HEK293 (cell line): ENCODE results near the gene FAM20B.

Experiments used
- CTCF ChIA-PET: fragments of 350-600 bp; formaldehyde crosslinking; extraction: SDS; loops from one replicate; lab custom pipeline; 2021; ENCODE audit warnings: antibody characterized with exemption; lab: Yijun Ruan, JAX
- POLR2A ChIA-PET: fragments of 300-600 bp; formaldehyde crosslinking; extraction: SDS; loops from one replicate; lab custom pipeline; 2020; ENCODE audit warnings: antibody characterized with exemption, inconsistent platforms; lab: Yijun Ruan, JAX
- H3K27ac ChIP-seq: fragments of 200-500 bp; sonication (Bioruptor generic); 2 replicates; pipeline ENCODE4 v1.5.1; 2014; ENCODE audit warnings: low read depth, low read length, control low read depth, inconsistent platforms; ENCODE audit errors: extremely low read depth
- H3K36me3 ChIP-seq, 2 experiments: fragments of 200-500 bp in 1 of 2; sonication (Bioruptor generic) in 1 of 2; 1 replicate in 1 of 2; 2 replicates in 1 of 2; pipeline ENCODE4 v1.5.1; 2014 to 2017; ENCODE audit warnings: inconsistent platforms in 2 of 2, low read length in 2 of 2; ENCODE audit not compliant: control insufficient read depth in 2 of 2, insufficient read depth in 1 of 2
- H3K4me1 ChIP-seq: fragments of 200-500 bp; sonication (Bioruptor generic); 2 replicates; pipeline ENCODE4 v1.5.1; 2014; ENCODE audit warnings: mild to moderate bottlenecking, low read length, inconsistent platforms; ENCODE audit not compliant: control insufficient read depth, insufficient read depth
- H3K4me3 ChIP-seq: 2 replicates; pipeline ENCODE4 v1.5.1; 2011; ENCODE audit warnings: low read depth, mild to moderate bottlenecking, control low read depth, low read length, moderate library complexity
- H3K9me3 ChIP-seq: fragments of 200-500 bp; sonication (Bioruptor generic); 2 replicates; pipeline ENCODE4 v1.5.1; 2014; ENCODE audit warnings: low read depth, low read length, inconsistent platforms; ENCODE audit not compliant: control insufficient read depth, insufficient read depth
- KLF16 ChIP-seq: fragments of 450-650 bp; formaldehyde crosslinking; IDR thresholded peaks from 2 replicates; pipeline ENCODE4 v1.5.1; 2017; ENCODE audit warnings: missing biosample characterization, missing genetic modification characterization
- KLF8 ChIP-seq: fragments of 450-650 bp; formaldehyde crosslinking; IDR thresholded peaks from 2 replicates; pipeline ENCODE4 v1.5.1; 2016; ENCODE audit warnings: missing biosample characterization, missing genetic modification characterization
- REPIN1 ChIP-seq: fragments of 450-650 bp; formaldehyde crosslinking; IDR thresholded peaks from 2 replicates; pipeline ENCODE4 v1.5.1; 2017; ENCODE audit warnings: missing biosample characterization, missing genetic modification characterization, low read depth
- SP3 ChIP-seq: fragments of 450-650 bp; formaldehyde crosslinking; IDR thresholded peaks from 2 replicates; pipeline ENCODE4 v1.5.1; 2016; ENCODE audit warnings: missing biosample characterization, missing genetic modification characterization
- TCF7L2 ChIP-seq: IDR thresholded peaks from 2 replicates; pipeline ENCODE4 v1.6.1; 2011; ENCODE audit warnings: low read depth, mild to moderate bottlenecking, inconsistent platforms, low read length, moderate library complexity, borderline replicate concordance
- ZBTB17 ChIP-seq: fragments of 450-650 bp; formaldehyde crosslinking; IDR thresholded peaks from 2 replicates; pipeline ENCODE4 v1.5.1; 2016; ENCODE audit warnings: missing biosample characterization, missing genetic modification characterization
- ZNF132 ChIP-seq: fragments of 450-650 bp; formaldehyde crosslinking; IDR thresholded peaks from 2 replicates; pipeline ENCODE4 v1.5.1; 2017; ENCODE audit warnings: missing biosample characterization, missing genetic modification characterization, borderline replicate concordance
- ZNF202 ChIP-seq: fragments of 450-650 bp; formaldehyde crosslinking; IDR thresholded peaks from 2 replicates; pipeline ENCODE4 v1.5.1; 2016; ENCODE audit warnings: missing biosample characterization, missing genetic modification characterization, borderline replicate concordance
- ZNF211 ChIP-seq: fragments of 450-650 bp; formaldehyde crosslinking; IDR thresholded peaks from 2 replicates; pipeline ENCODE4 v1.5.1; 2016; ENCODE audit warnings: low read depth, missing biosample characterization, missing genetic modification characterization
- ZNF324 ChIP-seq: fragments of 450-650 bp; formaldehyde crosslinking; IDR thresholded peaks from 2 replicates; pipeline ENCODE4 v1.5.1; 2016; ENCODE audit warnings: missing biosample characterization, missing genetic modification characterization
- ZNF354C ChIP-seq: fragments of 450-650 bp; formaldehyde crosslinking; IDR thresholded peaks from 2 replicates; pipeline ENCODE4 v1.5.1; 2016; ENCODE audit warnings: missing biosample characterization, missing genetic modification characterization, low read depth, borderline replicate concordance
- ZNF596 ChIP-seq: fragments of 450-650 bp; IDR thresholded peaks from 2 replicates; pipeline ENCODE4 v1.5.0; 2018; ENCODE audit warnings: missing biosample characterization, mild to moderate bottlenecking, missing genetic modification characterization, moderate library complexity
- ZNF76 ChIP-seq: fragments of 450-650 bp; formaldehyde crosslinking; IDR thresholded peaks from 2 replicates; pipeline ENCODE4; 2016; ENCODE audit warnings: low read depth, missing biosample characterization, missing genetic modification characterization, borderline replicate concordance
- ZNF785 ChIP-seq: fragments of 450-650 bp; formaldehyde crosslinking; IDR thresholded peaks from 2 replicates; pipeline ENCODE4 v1.5.1; 2016; ENCODE audit warnings: missing biosample characterization, missing genetic modification characterization
- TF ChIP-seq, protein P1 (sequence below): fragments of 450-650 bp; formaldehyde crosslinking; IDR thresholded peaks from 2 replicates; pipeline ENCODE4 v1.5.1; 2017; ENCODE audit warnings: missing biosample characterization, missing genetic modification characterization
- TF ChIP-seq, protein P2 (sequence below): fragments of 450-650 bp; formaldehyde crosslinking; IDR thresholded peaks from 2 replicates; pipeline ENCODE4 v1.5.1; 2016; ENCODE audit warnings: missing biosample characterization, missing genetic modification characterization, borderline replicate concordance
- TF ChIP-seq, protein P3 (sequence below): fragments of 450-650 bp; formaldehyde crosslinking; IDR thresholded peaks from 2 replicates; pipeline ENCODE4 v1.5.1; 2016; ENCODE audit warnings: missing biosample characterization, missing genetic modification characterization
- TF ChIP-seq, protein P4 (sequence below): fragments of 450-650 bp; formaldehyde crosslinking; IDR thresholded peaks from 2 replicates; pipeline ENCODE4 v1.5.1; 2016; ENCODE audit warnings: missing biosample characterization, missing genetic modification characterization

The FAM20B gene

DNA sequence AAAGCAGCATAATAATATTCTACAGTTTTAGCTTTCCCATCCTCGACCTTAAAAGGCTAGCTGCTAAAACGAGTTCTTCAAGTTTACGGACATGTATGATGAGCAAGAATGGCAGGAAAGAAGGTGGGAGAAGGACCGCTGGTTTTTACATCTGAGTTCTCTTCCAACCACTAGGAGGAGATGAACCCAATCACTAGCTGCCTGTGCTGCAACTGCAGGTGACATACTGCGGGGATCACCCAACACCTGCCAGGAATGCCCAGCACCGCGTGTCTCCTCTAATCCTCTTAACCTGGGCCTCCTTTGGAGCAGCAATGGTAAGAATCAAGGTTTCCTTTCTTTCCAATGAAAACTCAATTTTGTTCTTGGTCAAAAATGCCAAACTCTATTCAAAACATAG is 79.7 kb downstream of the FAM20B start:
- Histone ChIP-seq H3K36me3 (peaks cover 0 to 45% of the 10 kb centered on the region in 2 experiments; a peak in 2 of 3 replicates), H3K4me1 (no peaks in the 10 kb centered on the region), H3K4me3 (no peak overlapping the region), H3K27ac (no peak overlapping the region), H3K9me3 (no peaks in the 10 kb centered on the region)
- ChIA-PET POLR2A (no interaction called here), CTCF (interaction anchor here (0.6 to 1.9 kb wide), 5 partner anchors 15 to 466 kb away, joined by 3 to 5 read pairs (median 4); no protein-coding TSS in a partner anchor)
- TF ChIP-seq ZBTB17 (no peak), ZNF132 (no peak), KLF8 (no peak), KLF16 (tag by site-specific recombination) (no peak), ZNF785 (tag by site-specific recombination) (no peak), ZNF354C (no peak), ZNF324 (tag by site-specific recombination) (no peak), TCF7L2 (no peak), REPIN1 (tag by site-specific recombination) (no peak), ZNF202 (tag by site-specific recombination) (no peak), SP3 (tag by site-specific recombination) (no peak), ZNF211 (tag by site-specific recombination) (no peak), ZNF76 (tag by site-specific recombination) (no peak), ZNF596 (no peak)
- TF ChIP-seq, protein P1, sequence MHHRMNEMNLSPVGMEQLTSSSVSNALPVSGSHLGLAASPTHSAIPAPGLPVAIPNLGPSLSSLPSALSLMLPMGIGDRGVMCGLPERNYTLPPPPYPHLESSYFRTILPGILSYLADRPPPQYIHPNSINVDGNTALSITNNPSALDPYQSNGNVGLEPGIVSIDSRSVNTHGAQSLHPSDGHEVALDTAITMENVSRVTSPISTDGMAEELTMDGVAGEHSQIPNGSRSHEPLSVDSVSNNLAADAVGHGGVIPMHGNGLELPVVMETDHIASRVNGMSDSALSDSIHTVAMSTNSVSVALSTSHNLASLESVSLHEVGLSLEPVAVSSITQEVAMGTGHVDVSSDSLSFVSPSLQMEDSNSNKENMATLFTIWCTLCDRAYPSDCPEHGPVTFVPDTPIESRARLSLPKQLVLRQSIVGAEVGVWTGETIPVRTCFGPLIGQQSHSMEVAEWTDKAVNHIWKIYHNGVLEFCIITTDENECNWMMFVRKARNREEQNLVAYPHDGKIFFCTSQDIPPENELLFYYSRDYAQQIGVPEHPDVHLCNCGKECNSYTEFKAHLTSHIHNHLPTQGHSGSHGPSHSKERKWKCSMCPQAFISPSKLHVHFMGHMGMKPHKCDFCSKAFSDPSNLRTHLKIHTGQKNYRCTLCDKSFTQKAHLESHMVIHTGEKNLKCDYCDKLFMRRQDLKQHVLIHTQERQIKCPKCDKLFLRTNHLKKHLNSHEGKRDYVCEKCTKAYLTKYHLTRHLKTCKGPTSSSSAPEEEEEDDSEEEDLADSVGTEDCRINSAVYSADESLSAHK (tag by site-specific recombination), result no peak
- TF ChIP-seq, protein P2, sequence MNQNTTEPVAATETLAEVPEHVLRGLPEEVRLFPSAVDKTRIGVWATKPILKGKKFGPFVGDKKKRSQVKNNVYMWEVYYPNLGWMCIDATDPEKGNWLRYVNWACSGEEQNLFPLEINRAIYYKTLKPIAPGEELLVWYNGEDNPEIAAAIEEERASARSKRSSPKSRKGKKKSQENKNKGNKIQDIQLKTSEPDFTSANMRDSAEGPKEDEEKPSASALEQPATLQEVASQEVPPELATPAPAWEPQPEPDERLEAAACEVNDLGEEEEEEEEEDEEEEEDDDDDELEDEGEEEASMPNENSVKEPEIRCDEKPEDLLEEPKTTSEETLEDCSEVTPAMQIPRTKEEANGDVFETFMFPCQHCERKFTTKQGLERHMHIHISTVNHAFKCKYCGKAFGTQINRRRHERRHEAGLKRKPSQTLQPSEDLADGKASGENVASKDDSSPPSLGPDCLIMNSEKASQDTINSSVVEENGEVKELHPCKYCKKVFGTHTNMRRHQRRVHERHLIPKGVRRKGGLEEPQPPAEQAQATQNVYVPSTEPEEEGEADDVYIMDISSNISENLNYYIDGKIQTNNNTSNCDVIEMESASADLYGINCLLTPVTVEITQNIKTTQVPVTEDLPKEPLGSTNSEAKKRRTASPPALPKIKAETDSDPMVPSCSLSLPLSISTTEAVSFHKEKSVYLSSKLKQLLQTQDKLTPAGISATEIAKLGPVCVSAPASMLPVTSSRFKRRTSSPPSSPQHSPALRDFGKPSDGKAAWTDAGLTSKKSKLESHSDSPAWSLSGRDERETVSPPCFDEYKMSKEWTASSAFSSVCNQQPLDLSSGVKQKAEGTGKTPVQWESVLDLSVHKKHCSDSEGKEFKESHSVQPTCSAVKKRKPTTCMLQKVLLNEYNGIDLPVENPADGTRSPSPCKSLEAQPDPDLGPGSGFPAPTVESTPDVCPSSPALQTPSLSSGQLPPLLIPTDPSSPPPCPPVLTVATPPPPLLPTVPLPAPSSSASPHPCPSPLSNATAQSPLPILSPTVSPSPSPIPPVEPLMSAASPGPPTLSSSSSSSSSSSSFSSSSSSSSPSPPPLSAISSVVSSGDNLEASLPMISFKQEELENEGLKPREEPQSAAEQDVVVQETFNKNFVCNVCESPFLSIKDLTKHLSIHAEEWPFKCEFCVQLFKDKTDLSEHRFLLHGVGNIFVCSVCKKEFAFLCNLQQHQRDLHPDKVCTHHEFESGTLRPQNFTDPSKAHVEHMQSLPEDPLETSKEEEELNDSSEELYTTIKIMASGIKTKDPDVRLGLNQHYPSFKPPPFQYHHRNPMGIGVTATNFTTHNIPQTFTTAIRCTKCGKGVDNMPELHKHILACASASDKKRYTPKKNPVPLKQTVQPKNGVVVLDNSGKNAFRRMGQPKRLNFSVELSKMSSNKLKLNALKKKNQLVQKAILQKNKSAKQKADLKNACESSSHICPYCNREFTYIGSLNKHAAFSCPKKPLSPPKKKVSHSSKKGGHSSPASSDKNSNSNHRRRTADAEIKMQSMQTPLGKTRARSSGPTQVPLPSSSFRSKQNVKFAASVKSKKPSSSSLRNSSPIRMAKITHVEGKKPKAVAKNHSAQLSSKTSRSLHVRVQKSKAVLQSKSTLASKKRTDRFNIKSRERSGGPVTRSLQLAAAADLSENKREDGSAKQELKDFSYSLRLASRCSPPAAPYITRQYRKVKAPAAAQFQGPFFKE (tag by site-specific recombination), result no peak
- TF ChIP-seq, protein P3, sequence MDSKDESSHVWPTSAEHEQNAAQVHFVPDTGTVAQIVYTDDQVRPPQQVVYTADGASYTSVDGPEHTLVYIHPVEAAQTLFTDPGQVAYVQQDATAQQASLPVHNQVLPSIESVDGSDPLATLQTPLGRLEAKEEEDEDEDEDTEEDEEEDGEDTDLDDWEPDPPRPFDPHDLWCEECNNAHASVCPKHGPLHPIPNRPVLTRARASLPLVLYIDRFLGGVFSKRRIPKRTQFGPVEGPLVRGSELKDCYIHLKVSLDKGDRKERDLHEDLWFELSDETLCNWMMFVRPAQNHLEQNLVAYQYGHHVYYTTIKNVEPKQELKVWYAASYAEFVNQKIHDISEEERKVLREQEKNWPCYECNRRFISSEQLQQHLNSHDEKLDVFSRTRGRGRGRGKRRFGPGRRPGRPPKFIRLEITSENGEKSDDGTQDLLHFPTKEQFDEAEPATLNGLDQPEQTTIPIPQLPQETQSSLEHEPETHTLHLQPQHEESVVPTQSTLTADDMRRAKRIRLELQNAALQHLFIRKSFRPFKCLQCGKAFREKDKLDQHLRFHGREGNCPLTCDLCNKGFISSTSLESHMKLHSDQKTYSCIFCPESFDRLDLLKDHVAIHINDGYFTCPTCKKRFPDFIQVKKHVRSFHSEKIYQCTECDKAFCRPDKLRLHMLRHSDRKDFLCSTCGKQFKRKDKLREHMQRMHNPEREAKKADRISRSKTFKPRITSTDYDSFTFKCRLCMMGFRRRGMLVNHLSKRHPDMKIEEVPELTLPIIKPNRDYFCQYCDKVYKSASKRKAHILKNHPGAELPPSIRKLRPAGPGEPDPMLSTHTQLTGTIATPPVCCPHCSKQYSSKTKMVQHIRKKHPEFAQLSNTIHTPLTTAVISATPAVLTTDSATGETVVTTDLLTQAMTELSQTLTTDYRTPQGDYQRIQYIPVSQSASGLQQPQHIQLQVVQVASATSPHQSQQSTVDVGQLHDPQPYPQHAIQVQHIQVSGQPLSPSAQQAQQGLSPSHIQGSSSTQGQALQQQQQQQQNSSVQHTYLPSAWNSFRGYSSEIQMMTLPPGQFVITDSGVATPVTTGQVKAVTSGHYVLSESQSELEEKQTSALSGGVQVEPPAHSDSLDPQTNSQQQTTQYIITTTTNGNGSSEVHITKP, result no peak
- TF ChIP-seq, protein P4, sequence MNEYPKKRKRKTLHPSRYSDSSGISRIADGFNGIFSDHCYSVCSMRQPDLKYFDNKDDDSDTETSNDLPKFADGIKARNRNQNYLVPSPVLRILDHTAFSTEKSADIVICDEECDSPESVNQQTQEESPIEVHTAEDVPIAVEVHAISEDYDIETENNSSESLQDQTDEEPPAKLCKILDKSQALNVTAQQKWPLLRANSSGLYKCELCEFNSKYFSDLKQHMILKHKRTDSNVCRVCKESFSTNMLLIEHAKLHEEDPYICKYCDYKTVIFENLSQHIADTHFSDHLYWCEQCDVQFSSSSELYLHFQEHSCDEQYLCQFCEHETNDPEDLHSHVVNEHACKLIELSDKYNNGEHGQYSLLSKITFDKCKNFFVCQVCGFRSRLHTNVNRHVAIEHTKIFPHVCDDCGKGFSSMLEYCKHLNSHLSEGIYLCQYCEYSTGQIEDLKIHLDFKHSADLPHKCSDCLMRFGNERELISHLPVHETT, result no peak
